ENCODE results near the gene TMEM14A.

TMEM14A gene

DNA sequence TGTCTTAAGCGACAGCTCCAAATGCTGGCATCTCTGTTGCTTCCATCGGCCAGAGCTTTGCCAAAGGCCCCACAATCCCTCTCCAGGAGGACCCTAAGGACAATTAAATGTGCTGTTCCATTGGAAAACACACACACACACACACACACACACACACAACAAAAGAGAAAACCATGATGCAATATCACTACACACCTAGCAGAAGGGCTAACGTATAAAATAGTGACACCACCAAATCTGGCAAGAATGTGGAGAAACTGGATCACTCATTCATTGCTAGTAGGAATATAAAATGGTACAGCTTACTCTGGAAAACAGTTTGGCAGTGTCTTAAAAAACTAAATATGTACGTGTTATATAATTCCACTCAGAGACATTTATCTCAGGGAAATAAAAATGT is 13.0 kb upstream of the TMEM14A start:
- TF ChIP-seq, protein P1, sequence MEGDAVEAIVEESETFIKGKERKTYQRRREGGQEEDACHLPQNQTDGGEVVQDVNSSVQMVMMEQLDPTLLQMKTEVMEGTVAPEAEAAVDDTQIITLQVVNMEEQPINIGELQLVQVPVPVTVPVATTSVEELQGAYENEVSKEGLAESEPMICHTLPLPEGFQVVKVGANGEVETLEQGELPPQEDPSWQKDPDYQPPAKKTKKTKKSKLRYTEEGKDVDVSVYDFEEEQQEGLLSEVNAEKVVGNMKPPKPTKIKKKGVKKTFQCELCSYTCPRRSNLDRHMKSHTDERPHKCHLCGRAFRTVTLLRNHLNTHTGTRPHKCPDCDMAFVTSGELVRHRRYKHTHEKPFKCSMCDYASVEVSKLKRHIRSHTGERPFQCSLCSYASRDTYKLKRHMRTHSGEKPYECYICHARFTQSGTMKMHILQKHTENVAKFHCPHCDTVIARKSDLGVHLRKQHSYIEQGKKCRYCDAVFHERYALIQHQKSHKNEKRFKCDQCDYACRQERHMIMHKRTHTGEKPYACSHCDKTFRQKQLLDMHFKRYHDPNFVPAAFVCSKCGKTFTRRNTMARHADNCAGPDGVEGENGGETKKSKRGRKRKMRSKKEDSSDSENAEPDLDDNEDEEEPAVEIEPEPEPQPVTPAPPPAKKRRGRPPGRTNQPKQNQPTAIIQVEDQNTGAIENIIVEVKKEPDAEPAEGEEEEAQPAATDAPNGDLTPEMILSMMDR (IDR thresholded peaks at IDR 0.05; ENCODE audit: low read depth, low read length): no peak
- Histone ChIP-seq H3K36me3 (no peaks in the 10 kb centered on the region), H3K9me3 (ENCODE audit: severe bottlenecking) (peaks cover 11% of the 10 kb centered on the region), H3K27me3 (ENCODE audit: insufficient read depth, low read depth, severe bottlenecking) (no peaks in the 10 kb centered on the region), H3K4me3 (ENCODE audit: low read depth, low read length) (no peak overlapping the region), H3K27ac (no peak overlapping the region)
- no peak for DNase-seq

DNA sequence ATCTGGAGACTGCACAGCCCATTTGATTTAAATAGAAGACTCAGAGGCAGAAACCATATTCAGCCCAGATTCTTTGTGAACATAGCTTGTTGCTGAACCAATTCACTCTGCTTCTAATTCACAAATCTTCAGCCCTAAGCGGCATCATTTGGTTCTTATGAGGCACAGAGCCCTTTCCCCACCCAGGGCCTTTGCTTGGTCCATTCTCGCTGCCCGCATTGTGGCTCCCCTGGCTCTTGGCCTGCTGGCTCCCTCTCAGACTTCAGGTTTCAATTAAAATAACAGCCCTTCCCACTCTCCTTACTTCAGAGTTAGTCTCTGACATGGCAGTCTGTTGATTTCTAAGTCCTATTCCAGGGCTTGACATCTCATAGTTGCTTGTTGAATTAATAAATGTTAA is 9.4 kb upstream of the TMEM14A start:
- Histone ChIP-seq H3K27me3 (ENCODE audit: insufficient read depth, low read depth, severe bottlenecking) (no peaks in the 10 kb centered on the region), H3K36me3 (no peaks in the 10 kb centered on the region; the same call in 1 of the 2 replicates), H3K9me3 (ENCODE audit: severe bottlenecking) (peaks cover 11% of the 10 kb centered on the region), H3K27ac (no peak overlapping the region), H3K4me3 (ENCODE audit: low read depth, low read length) (no peak overlapping the region)
- no peak for DNase-seq
- TF ChIP-seq, protein P1 (IDR thresholded peaks at IDR 0.05; ENCODE audit: low read depth, low read length): no peak

DNA sequence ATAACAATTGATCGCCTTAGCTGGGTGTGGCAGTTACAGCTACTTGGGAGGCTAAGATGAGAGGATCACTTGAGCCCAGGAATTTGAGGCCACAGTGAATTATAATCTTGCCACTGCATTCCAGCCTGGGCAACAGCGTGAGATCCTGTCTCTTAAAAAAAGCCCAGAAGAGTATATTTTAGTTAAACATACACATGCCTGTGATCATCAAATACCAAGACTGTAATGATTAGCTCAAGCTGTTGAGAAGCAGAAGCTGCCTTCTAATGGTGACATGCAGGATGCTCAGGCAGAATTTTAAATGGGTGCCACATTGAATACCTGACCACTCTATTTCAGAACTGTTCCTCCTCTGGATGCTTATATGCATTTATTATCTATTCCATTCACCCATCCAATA is 8.9 kb upstream of the TMEM14A start:
- no peaks in the 10 kb centered on the region for H3K27me3 ChIP-seq (ENCODE audit: insufficient read depth, low read depth, severe bottlenecking)
- H3K27ac ChIP-seq: no peak overlapping the region
- TF ChIP-seq, protein P1 (IDR thresholded peaks at IDR 0.05; ENCODE audit: low read depth, low read length): peak; percentile 17; the same call in 1 of the 2 replicates
- no peak overlapping the region for H3K4me3 ChIP-seq (ENCODE audit: low read depth, low read length)
- peaks cover 8% of the 10 kb centered on the region for H3K9me3 ChIP-seq (ENCODE audit: severe bottlenecking)
- H3K36me3 ChIP-seq: peaks cover 4% of the 10 kb centered on the region
- no peak for DNase-seq

DNA sequence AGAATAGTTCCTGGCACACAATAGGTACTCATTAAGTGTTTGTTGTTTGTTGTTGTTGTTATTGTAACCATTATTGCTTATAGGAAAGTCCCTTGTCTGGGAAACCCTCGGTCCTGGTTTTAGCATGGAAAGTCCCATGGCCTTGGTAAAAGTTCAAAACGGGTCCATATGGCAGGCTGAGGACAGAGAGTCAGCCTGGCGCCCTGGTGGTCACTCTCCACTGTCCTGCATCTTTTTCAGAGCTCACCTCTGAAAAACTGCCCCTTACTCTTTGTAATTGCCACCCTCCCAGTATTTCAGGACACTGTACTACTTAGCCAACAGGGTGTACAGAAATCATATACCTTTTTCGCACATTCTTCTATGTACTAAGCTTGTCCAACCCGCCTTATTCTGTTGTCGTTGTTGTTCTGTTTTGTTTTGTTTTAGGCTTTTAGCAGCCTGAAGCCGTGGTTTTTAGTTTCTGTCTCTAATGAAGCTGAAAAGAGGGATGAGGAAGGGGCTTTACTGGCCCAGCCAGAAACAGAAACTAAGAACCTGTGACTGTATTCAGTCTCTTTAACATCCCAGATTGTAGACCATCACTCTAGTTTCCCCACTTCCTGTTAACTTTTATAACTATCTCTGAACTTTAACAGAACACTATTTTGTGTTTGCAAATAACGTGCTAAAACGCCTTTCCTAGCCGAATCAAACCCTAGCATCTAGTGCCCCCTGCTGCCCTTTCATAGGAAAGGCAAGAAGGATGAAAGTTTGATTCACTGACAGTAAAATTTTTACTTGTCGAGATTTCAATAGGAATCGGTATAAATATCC is 7.6 kb upstream of the TMEM14A start:
- peak overlapping the region; percentile 76 for H3K4me3 ChIP-seq (ENCODE audit: low read depth, low read length)
- DNase-seq: peak; percentile 55
- peak overlapping the region; percentile 81 for H3K27ac ChIP-seq
- H3K9me3 ChIP-seq (ENCODE audit: severe bottlenecking): no peaks in the 10 kb centered on the region
- no peaks in the 10 kb centered on the region for H3K27me3 ChIP-seq (ENCODE audit: insufficient read depth, low read depth, severe bottlenecking)
- peaks cover 7% of the 10 kb centered on the region for H3K36me3 ChIP-seq
- TF ChIP-seq, protein P1 (IDR thresholded peaks at IDR 0.05; ENCODE audit: low read depth, low read length): peak; percentile 75

DNA sequence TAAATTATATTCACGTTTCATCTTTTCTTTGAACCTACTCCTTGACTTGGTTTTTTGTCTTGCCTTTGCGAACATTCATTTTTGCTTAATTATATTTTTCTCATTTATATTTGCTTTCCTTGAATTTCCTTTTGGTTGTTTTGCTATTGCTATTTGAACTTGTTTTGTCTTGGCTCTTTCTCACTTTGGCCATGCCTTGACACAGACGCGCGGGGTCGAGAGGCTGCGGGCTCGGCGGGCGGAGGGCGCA is 7.1 kb upstream of the TMEM14A start:
- Histone ChIP-seq H3K4me3 (ENCODE audit: low read depth, low read length) (peak overlapping the region; percentile 76), H3K9me3 (ENCODE audit: severe bottlenecking) (no peaks in the 10 kb centered on the region), H3K27me3 (ENCODE audit: insufficient read depth, low read depth, severe bottlenecking) (no peaks in the 10 kb centered on the region), H3K27ac (peak overlapping the region; percentile 81), H3K36me3 (peaks cover 7% of the 10 kb centered on the region)
- TF ChIP-seq, protein P1 (IDR thresholded peaks at IDR 0.05; ENCODE audit: low read depth, low read length): no peak
- no peak for DNase-seq
